ENCODE data around the gene SLC25A44. TPM values are rescaled to one million over a fixed set of nuclear protein-coding genes. Genes with fewer than 3 reads are reported as not detected.

Gene SLC25A44
- total RNA-seq, 1 donor from 2014 or later = 22.0 TPM

GRCh38 chr1:156151093-156151688, 42.7 kb upstream of the SLC25A44 start:
- Mint-ChIP-seq H3K36me3 (ENCODE audit: low read depth, unreplicated experiment) (no peaks in the 10 kb centered on the region), H3K4me1 (ENCODE audit: unreplicated experiment) (peaks cover 48% of the 10 kb centered on the region), H3K4me3 (ENCODE audit: unreplicated experiment) (no peak overlapping the region), H3K27me3 (ENCODE audit: unreplicated experiment) (peaks cover 19% of the 10 kb centered on the region), H3K27ac (ENCODE audit: unreplicated experiment) (no peak overlapping the region), H3K9me3 (ENCODE audit: unreplicated experiment) (no peaks in the 10 kb centered on the region)
- no peak for TF ChIP-seq CTCF (IDR thresholded peaks at IDR 0.05; ENCODE audit: unreplicated experiment)
- no peak for DNase-seq (ENCODE audit: low spot score)

GRCh38 chr1:156152628-156153027, 41.3 kb upstream of the SLC25A44 start:
- Mint-ChIP-seq H3K9me3 (ENCODE audit: unreplicated experiment) (no peaks in the 10 kb centered on the region), H3K36me3 (ENCODE audit: low read depth, unreplicated experiment) (no peaks in the 10 kb centered on the region), H3K4me1 (ENCODE audit: unreplicated experiment) (peaks cover 51% of the 10 kb centered on the region), H3K27me3 (ENCODE audit: unreplicated experiment) (peaks cover 23% of the 10 kb centered on the region), H3K27ac (ENCODE audit: unreplicated experiment) (no peak overlapping the region), H3K4me3 (ENCODE audit: unreplicated experiment) (no peak overlapping the region)
- TF ChIP-seq CTCF (IDR thresholded peaks at IDR 0.05; ENCODE audit: unreplicated experiment) = no peak
- no peak for DNase-seq (ENCODE audit: low spot score)

- Mint-ChIP-seq H3K27me3 (ENCODE audit: unreplicated experiment) (peaks cover 23% of the 10 kb centered on the region), H3K4me1 (ENCODE audit: unreplicated experiment) (peaks cover 53% of the 10 kb centered on the region), H3K4me3 (ENCODE audit: unreplicated experiment) (no peak within 1 kb of the TSS), H3K27ac (ENCODE audit: unreplicated experiment) (peak within 1 kb of the TSS; percentile 24), H3K9me3 (ENCODE audit: unreplicated experiment) (no peaks in the 10 kb centered on the region), H3K36me3 (ENCODE audit: low read depth, unreplicated experiment) (no peaks in the 10 kb centered on the region)
- TF ChIP-seq CTCF (IDR thresholded peaks at IDR 0.05; ENCODE audit: unreplicated experiment) = no peak
- DNase-seq (ENCODE audit: low spot score) = no peak
Observed at GRCh38 chr1:156153362-156153761, 40.5 kb upstream of the SLC25A44 start, which contains the start of gene SEMA4A. Gene SEMA4A, plus strand, starts transcription at chr1:156153585. Its CDS starts 994 bp downstream, at chr1:156154579.

DNA sequence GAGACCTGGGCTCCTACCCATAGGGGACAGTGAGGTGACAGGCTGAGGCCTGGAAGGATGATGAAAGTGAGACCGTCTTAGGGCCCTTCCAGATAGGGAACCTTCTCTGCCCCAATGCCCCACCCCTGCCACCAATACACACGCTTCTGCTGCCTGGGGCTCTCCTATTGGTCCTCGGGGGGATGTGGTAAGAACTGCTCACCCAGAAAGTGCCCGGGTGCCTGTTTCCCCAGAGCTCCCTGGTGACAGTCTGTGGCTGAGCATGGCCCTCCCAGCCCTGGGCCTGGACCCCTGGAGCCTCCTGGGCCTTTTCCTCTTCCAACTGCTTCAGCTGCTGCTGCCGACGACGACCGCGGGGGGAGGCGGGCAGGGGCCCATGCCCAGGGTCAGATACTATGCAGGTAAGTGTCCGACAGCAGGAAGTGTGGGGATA, 39.6 kb upstream of the SLC25A44 start:
- peak overlapping the region; percentile 24 for H3K27ac Mint-ChIP-seq (ENCODE audit: unreplicated experiment)
- H3K36me3 Mint-ChIP-seq (ENCODE audit: low read depth, unreplicated experiment) = no peaks in the 10 kb centered on the region
- TF ChIP-seq CTCF (IDR thresholded peaks at IDR 0.05; ENCODE audit: unreplicated experiment) = no peak
- H3K4me3 Mint-ChIP-seq (ENCODE audit: unreplicated experiment) = peak overlapping the region; percentile 44
- H3K27me3 Mint-ChIP-seq (ENCODE audit: unreplicated experiment) = peaks cover 23% of the 10 kb centered on the region
- DNase-seq (ENCODE audit: low spot score) = no peak
- peaks cover 59% of the 10 kb centered on the region for H3K4me1 Mint-ChIP-seq (ENCODE audit: unreplicated experiment)
- no peaks in the 10 kb centered on the region for H3K9me3 Mint-ChIP-seq (ENCODE audit: unreplicated experiment)

GRCh38 chr1:156155756-156156510, 38.0 kb upstream of the SLC25A44 start:
- H3K27me3 Mint-ChIP-seq (ENCODE audit: unreplicated experiment) = peaks cover 20% of the 10 kb centered on the region
- H3K4me1 Mint-ChIP-seq (ENCODE audit: unreplicated experiment) = peaks cover 62% of the 10 kb centered on the region
- H3K9me3 Mint-ChIP-seq (ENCODE audit: unreplicated experiment) = no peaks in the 10 kb centered on the region
- no peak overlapping the region for H3K4me3 Mint-ChIP-seq (ENCODE audit: unreplicated experiment)
- TF ChIP-seq CTCF (IDR thresholded peaks at IDR 0.05; ENCODE audit: unreplicated experiment) = no peak
- DNase-seq (ENCODE audit: low spot score) = no peak
- H3K27ac Mint-ChIP-seq (ENCODE audit: unreplicated experiment) = no peak overlapping the region
- H3K36me3 Mint-ChIP-seq (ENCODE audit: low read depth, unreplicated experiment) = no peaks in the 10 kb centered on the region

Measured in endothelial cell (in vitro differentiated cells).